Bronchial epithelial cell (primary cell): ENCODE data around the gene SNX1. TPM values are rescaled to one million over a fixed set of nuclear protein-coding genes. Genes with fewer than 3 reads are reported as not detected.

Experiments
- DNase-seq: peaks from one replicate; pipeline ENCODE4 v3.0.0-alpha.2; 2010; ENCODE audit warnings: low read depth
- FAIRE-seq: peaks from 2 replicates; lab custom pipeline; 2011; peaks lifted over from hg19 to GRCh38; lab: Jason Lieb, UNC
- H3K27me3 ChIP-seq: 2 replicates; pipeline ENCODE4 v1.5.1; 2011; ENCODE audit warnings: low read length; ENCODE audit not compliant: control insufficient read depth, insufficient read depth
- H3K36me3 ChIP-seq: 2 replicates; pipeline ENCODE4 v1.5.1; 2011; ENCODE audit warnings: low read length; ENCODE audit not compliant: control insufficient read depth, insufficient read depth
- H3K4me3 ChIP-seq: 2 replicates; pipeline ENCODE4 v1.5.1; 2011; ENCODE audit warnings: mild to moderate bottlenecking, low read depth, low read length, control low read depth
- CTCF ChIP-seq: IDR thresholded peaks from 2 replicates; pipeline ENCODE4 v1.5.1; 2011; ENCODE audit warnings: mild to moderate bottlenecking, moderate library complexity, low read length, control low read depth, inconsistent platforms; ENCODE audit not compliant: insufficient read depth, severe bottlenecking
- total RNA-seq: library from RNA; depleted of rRNA; stranded (reverse); fragments of >200 nt; gene quantifications from 2 replicates; pipeline ENCODE4 v1.2.1, GENCODE V29; 2014

The SNX1 gene
- total RNA-seq, 1 donor from 2014 or later, result 28.7 TPM

- peak; percentile 62 for TF ChIP-seq CTCF
- no peak for FAIRE-seq
Measured at GRCh38 chr15:64162869-64163658, 67.3 kb downstream of the SNX1 start, which contains the start of gene PPIB. PPIB (minus strand) TSS chr15:64163022; CDS start chr15:64162986, 36 bp downstream.

DNA sequence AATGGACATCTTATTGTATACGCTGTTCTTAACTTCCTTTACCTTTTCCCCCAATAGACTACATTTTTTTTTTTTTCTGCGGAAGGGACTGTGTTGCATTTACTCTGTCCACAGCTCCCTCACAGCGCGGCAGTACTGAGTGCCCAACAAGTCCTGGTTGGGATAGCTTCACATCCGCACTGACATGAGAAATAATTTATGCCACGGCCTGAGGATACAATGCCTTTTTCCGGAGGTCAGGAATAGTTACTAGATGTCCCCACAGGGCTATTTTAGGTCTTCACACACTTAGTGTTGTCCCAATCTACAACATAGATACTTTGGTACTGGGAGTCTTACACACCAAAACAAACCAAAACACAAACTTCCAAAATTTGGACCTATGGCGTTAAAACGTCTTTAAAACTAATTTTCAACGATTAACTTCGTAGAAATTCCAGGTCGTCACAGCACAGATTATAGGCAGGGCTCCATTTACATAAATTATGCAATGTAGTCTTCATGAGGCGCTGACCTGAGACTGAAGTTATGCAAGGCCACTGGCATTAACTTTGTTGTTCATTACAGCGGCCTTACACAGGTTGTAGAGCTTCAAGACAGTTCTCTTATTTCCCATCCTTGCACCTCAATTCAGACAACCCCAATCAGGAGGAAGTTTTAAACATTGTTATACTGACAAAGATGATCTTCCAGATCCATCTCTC lies 68.0 kb downstream of the SNX1 start:
- H3K4me3 ChIP-seq, result peak overlapping the region; percentile 26
- H3K36me3 ChIP-seq, result peaks cover 17% of the 10 kb centered on the region
- DNase-seq (peak; percentile 41), FAIRE-seq (no peak)
- no peak for TF ChIP-seq CTCF
- no peaks in the 10 kb centered on the region for H3K27me3 ChIP-seq

More at GRCh38 chr15:64162869-64163658, 67.3 kb downstream of the SNX1 start, which contains the start of gene PPIB:
- Histone ChIP-seq H3K36me3 (peaks cover 24% of the 10 kb centered on the region), H3K4me3 (peak within 1 kb of the TSS; percentile 74), H3K27me3 (no peaks in the 10 kb centered on the region)
- peak; percentile 90 for DNase-seq

- H3K4me3 ChIP-seq, result no peak overlapping the region
- no peak for DNase-seq
- no peaks in the 10 kb centered on the region for H3K27me3 ChIP-seq
- peaks cover 13% of the 10 kb centered on the region for H3K36me3 ChIP-seq
- no peak for FAIRE-seq
- TF ChIP-seq CTCF, result no peak
Measured at GRCh38 chr15:64164436-64164835, 68.7 kb downstream of the SNX1 start.

- no peaks in the 10 kb centered on the region for H3K27me3 ChIP-seq
- no peak for FAIRE-seq
Measured at GRCh38 chr15:64166102-64166890, 70.5 kb downstream of the SNX1 start.

More at GRCh38 chr15:64166102-64166890, 70.5 kb downstream of the SNX1 start:
- no peak for TF ChIP-seq CTCF
- Histone ChIP-seq H3K36me3 (peaks cover 4% of the 10 kb centered on the region), H3K4me3 (no peak overlapping the region)
- no peak for DNase-seq
